ENCODE results near the gene KHSRP. TPM values are rescaled to one million over a fixed set of nuclear protein-coding genes. Genes with fewer than 3 reads are reported as not detected.

The KHSRP gene
- total and polyA plus RNA-seq, 2 of the 13 experiments (the other 11 are each of a cell fraction or from before 2014, with no cell fraction given) = 72.1 to 129 TPM

- TF ChIP-seq SNAPC4 (CRISPR knock-in tag; IDR thresholded peaks at IDR 0.05) = peak; percentile 28; the same call in 1 of the 2 replicates
- peak; percentile 60; the same call in 1 of the 2 replicates for TF ChIP-seq CCDC6 (CRISPR knock-in tag; IDR thresholded peaks at IDR 0.05)
- TF ChIP-seq ZSCAN30 (CRISPR knock-in tag; IDR thresholded peaks at IDR 0.05) = no peak
- peak; percentile 41; the same call in 1 of the 2 replicates for TF ChIP-seq HES4 (CRISPR knock-in tag; IDR thresholded peaks at IDR 0.05; ENCODE audit: borderline replicate concordance)
- no peak for TF ChIP-seq MED13 (CRISPR knock-in tag; IDR thresholded peaks at IDR 0.05)
- TF ChIP-seq ZNF615 (CRISPR knock-in tag; IDR thresholded peaks at IDR 0.05; ENCODE audit: borderline replicate concordance) = no peak
- no peak for TF ChIP-seq CREBL2 (CRISPR knock-in tag; IDR thresholded peaks at IDR 0.05; ENCODE audit: borderline replicate concordance)
- peak; percentile 68; the same call in 1 of the 2 replicates for TF ChIP-seq PRDM10 (CRISPR knock-in tag; IDR thresholded peaks at IDR 0.05; ENCODE audit: low read depth)
- TF ChIP-seq FOXA3 (CRISPR knock-in tag; IDR thresholded peaks at IDR 0.05) = peak; percentile 15; the same call in 1 of the 2 replicates
- TF ChIP-seq, protein P1, sequence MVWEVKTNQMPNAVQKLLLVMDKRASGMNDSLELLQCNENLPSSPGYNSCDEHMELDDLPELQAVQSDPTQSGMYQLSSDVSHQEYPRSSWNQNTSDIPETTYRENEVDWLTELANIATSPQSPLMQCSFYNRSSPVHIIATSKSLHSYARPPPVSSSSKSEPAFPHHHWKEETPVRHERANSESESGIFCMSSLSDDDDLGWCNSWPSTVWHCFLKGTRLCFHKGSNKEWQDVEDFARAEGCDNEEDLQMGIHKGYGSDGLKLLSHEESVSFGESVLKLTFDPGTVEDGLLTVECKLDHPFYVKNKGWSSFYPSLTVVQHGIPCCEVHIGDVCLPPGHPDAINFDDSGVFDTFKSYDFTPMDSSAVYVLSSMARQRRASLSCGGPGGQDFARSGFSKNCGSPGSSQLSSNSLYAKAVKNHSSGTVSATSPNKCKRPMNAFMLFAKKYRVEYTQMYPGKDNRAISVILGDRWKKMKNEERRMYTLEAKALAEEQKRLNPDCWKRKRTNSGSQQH (CRISPR knock-in tag; IDR thresholded peaks at IDR 0.05; ENCODE audit: low read depth) = no peak
- TF ChIP-seq AKAP8 (CRISPR knock-in tag; IDR thresholded peaks at IDR 0.05) = peak; percentile 36; the same call in 1 of the 2 replicates
- TF ChIP-seq, protein P2, sequence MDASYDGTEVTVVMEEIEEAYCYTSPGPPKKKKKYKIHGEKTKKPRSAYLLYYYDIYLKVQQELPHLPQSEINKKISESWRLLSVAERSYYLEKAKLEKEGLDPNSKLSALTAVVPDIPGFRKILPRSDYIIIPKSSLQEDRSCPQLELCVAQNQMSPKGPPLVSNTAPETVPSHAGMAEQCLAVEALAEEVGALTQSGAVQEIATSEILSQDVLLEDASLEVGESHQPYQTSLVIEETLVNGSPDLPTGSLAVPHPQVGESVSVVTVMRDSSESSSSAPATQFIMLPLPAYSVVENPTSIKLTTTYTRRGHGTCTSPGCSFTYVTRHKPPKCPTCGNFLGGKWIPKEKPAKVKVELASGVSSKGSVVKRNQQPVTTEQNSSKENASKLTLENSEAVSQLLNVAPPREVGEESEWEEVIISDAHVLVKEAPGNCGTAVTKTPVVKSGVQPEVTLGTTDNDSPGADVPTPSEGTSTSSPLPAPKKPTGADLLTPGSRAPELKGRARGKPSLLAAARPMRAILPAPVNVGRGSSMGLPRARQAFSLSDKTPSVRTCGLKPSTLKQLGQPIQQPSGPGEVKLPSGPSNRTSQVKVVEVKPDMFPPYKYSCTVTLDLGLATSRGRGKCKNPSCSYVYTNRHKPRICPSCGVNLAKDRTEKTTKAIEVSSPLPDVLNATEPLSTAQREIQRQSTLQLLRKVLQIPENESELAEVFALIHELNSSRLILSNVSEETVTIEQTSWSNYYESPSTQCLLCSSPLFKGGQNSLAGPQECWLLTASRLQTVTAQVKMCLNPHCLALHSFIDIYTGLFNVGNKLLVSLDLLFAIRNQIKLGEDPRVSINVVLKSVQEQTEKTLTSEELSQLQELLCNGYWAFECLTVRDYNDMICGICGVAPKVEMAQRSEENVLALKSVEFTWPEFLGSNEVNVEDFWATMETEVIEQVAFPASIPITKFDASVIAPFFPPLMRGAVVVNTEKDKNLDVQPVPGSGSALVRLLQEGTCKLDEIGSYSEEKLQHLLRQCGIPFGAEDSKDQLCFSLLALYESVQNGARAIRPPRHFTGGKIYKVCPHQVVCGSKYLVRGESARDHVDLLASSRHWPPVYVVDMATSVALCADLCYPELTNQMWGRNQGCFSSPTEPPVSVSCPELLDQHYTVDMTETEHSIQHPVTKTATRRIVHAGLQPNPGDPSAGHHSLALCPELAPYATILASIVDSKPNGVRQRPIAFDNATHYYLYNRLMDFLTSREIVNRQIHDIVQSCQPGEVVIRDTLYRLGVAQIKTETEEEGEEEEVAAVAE (CRISPR knock-in tag; IDR thresholded peaks at IDR 0.05; ENCODE audit: borderline replicate concordance) = no peak
Measured at GRCh38 chr19:6393074-6393982, 31.3 kb downstream of the KHSRP start, which contains the start of gene GTF2F1 (continued).
